B cell (primary cell): ENCODE data around the gene UMODL1.

ENCODE experiments used
- EZH2 ChIP-seq: IDR thresholded peaks from 2 replicates; pipeline ENCODE4 v1.6.1; 2012; ENCODE audit warnings: borderline replicate concordance, low read depth, mild to moderate bottlenecking, moderate library complexity, low read length; ENCODE audit not compliant: insufficient read depth, poor library complexity, severe bottlenecking
- TF ChIP-seq, protein P1 (sequence below): fragments of 200-600 bp; IDR thresholded peaks from one replicate; pipeline ENCODE4 v1.8.0; 2022; ENCODE audit warnings: antibody characterized with exemption, mild to moderate bottlenecking

DNA sequence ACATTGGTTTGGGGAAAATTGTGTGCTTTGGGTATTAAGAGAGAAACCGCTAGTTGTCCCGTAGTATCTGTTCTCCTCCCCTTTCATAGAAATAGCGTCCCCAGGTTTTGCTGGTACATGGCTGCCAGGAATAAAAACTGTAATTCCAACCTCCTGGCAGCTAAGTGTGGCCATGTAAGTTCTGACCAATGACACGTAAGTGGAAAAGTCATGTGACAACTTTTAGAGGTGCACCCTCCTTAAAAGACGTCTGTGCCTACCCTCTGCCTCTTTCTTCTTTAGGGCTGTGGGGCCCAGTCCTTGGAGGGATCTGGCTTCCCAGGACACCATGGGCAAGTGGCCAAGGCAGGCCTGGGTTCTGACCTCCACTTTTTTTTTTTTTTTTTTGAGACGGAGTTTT lies 59.3 kb downstream of the UMODL1 start:
- TF ChIP-seq, protein P1, sequence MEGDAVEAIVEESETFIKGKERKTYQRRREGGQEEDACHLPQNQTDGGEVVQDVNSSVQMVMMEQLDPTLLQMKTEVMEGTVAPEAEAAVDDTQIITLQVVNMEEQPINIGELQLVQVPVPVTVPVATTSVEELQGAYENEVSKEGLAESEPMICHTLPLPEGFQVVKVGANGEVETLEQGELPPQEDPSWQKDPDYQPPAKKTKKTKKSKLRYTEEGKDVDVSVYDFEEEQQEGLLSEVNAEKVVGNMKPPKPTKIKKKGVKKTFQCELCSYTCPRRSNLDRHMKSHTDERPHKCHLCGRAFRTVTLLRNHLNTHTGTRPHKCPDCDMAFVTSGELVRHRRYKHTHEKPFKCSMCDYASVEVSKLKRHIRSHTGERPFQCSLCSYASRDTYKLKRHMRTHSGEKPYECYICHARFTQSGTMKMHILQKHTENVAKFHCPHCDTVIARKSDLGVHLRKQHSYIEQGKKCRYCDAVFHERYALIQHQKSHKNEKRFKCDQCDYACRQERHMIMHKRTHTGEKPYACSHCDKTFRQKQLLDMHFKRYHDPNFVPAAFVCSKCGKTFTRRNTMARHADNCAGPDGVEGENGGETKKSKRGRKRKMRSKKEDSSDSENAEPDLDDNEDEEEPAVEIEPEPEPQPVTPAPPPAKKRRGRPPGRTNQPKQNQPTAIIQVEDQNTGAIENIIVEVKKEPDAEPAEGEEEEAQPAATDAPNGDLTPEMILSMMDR, result no peak
- TF ChIP-seq EZH2, result no peak
